ENCODE results near the gene NFATC4. TPM values are rescaled to one million over a fixed set of nuclear protein-coding genes. Genes with fewer than 3 reads are reported as not detected.
A peak's percentile ranks its signal among the peaks of the same experiment; 100 is the strongest.

The NFATC4 gene
- total and polyA plus RNA-seq, 7 donors: 2.7 to 12.0 (median 7.3) TPM

DNA sequence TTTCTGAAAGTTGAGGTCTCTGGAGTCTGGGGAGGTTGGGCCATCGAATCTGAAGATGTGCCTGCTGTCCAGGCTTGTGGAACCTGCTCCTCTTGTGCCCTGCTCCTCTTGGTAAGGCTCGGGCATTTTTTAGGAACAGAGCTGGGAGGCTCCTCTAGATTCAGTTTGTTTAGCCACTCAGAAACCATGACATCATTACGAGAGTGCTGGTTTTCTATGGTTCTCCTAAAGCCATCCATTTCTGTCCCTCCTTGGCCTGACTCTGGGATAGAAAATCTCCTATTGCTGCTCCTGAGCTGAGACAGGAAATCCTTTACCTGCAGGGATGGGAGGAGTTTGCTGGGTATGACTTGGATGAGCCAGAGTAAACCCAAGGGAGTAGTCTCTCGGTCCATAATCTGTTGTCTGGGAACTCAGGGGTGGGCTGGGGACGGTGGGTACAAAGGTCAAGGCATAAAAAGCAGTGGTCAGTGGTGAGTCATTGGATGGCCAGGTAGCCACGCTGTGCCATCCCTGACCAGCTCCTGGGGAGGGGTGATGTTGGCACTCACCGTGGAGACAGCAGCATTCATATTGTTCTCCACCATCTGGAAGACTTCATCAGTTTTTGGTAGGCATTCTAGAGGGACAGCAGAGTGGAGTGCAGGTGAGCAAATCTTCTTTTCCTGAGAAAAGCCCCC lies 30.7 kb upstream of the NFATC4 start:
- Histone ChIP-seq H3K4me3 (no peak overlapping the region), H3K27ac (no peak overlapping the region), H3K27me3 (ENCODE audit: insufficient read depth in 3 of 3, low read length in 2 of 3) (peaks cover 0 to 60% (median 9%) of the 10 kb centered on the region in 3 donors), H3K9me3 (no peaks in the 10 kb centered on the region), H3K4me1 (peaks cover 9% of the 10 kb centered on the region), H3K36me3 (ENCODE audit: insufficient read depth in 1 of 2, low read depth in 1 of 2) (no peaks in the 10 kb centered on the region)
- WGBS, 3 donors: 80 to 88% (median 87%) methylated on average over 7 of the region's 7 CpGs
- TF ChIP-seq CTCF (IDR thresholded peaks at IDR 0.05): no peak
- DNase-seq: no peak
- intact Hi-C loops (cut with DNase I): no loop called here
- ATAC-seq: no peak

DNA sequence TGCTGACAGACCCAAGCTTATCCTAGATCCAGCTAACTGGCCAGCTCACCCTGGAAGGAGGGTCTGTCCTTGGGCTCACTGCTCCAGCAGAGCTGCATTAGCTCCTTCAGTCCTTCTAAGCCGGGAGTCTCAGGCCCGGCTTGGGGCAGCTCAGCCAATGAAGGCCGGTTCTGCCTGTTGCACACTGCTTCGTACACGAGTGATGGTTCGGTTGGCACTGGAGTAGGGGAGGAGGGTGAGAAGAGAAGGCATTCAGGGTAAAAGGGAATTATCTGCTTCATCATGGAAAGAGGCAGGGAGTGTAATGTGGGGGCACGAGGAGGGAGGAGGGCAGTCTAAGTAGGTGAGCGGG lies 30.2 kb upstream of the NFATC4 start:
- no peak overlapping the region for H3K4me3 ChIP-seq
- peaks cover 0 to 60% (median 9%) of the 10 kb centered on the region in 3 donors for H3K27me3 ChIP-seq (ENCODE audit: insufficient read depth in 3 of 3, low read length in 2 of 3)
- 89 to 92% (median 91%) methylated on average over 8 of the region's 8 CpGs for WGBS, 3 donors
- H3K36me3 ChIP-seq (ENCODE audit: insufficient read depth in 1 of 2, low read depth in 1 of 2): no peaks in the 10 kb centered on the region
- intact Hi-C loops (cut with DNase I): no loop called here
- no peaks in the 10 kb centered on the region for H3K9me3 ChIP-seq
- DNase-seq (no peak), ATAC-seq (no peak)
- no peak for TF ChIP-seq CTCF (IDR thresholded peaks at IDR 0.05)
- H3K27ac ChIP-seq: no peak overlapping the region
- H3K4me1 ChIP-seq: peaks cover 5% of the 10 kb centered on the region

- WGBS, 3 donors: 70 to 79% (median 77%) methylated on average over 14 of the region's 14 CpGs
- intact Hi-C loops (cut with DNase I): no loop called here
- Histone ChIP-seq H3K4me3 (peak overlapping the region; percentile 53), H3K4me1 (peaks cover 2% of the 10 kb centered on the region), H3K36me3 (ENCODE audit: insufficient read depth in 1 of 2, low read depth in 1 of 2) (no peaks in the 10 kb centered on the region), H3K9me3 (no peaks in the 10 kb centered on the region), H3K27ac (no peak overlapping the region), H3K27me3 (ENCODE audit: insufficient read depth in 3 of 3, low read length in 2 of 3) (peaks cover 0 to 54% (median 9%) of the 10 kb centered on the region in 3 donors)
- no peak for TF ChIP-seq CTCF (IDR thresholded peaks at IDR 0.05)
- ATAC-seq: no peak
- DNase-seq: no peak
Measured at GRCh38 chr14:24338843-24339242, 29.1 kb upstream of the NFATC4 start.

DNA sequence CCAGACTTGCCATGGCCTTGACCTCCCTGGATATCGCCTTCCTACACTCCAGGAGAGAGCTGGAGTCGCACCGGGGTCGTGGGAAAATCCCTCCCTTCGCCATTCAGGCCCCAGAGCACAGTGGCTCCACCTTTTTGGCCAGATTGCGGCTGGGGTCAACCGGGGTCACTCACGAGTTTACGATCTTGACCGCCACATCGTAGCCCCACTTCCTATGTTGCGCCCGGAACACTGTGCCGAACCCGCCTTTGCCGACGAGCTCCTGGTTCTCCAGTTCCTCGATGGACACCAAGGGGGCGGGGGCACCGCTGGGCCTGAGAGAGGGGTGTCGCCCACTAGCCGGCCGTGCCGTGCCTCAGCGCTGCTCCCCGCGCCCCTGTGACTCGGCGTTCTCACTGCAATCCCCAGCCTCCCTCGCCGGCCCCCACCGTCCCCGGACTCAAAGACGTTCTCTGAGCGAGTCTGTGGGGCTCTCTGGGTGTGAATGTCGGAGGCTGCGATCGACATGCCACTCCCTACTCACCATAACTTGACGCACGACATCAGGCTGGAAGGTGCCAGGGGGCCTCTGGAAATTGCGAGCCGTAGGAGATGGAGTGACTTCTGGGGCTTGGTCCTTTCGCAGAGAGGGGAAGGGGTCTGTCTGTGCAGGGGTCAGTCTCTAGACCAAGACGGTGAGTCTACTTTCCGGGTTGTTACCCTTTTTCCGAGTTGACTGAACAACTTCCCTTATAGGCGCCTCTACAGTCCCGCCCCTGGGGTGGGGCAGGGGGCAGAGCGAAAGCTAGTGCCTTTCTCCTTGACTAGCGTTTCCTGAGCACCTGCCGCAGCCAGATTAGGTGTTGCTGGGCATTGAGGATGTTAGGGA lies 28.5 kb upstream of the NFATC4 start, which contains the start of gene RIPK3:
TSS of gene RIPK3 (minus strand) at position 708 of the 868 bp plus-strand sequence. CDS start at position 543, 165 bp downstream.
- ATAC-seq (peak in 2 of 4 donors; percentile 30 to 45), DNase-seq (peak in 1 of 2 donors; percentile 66)
- peaks cover 2% of the 10 kb centered on the region for H3K4me1 ChIP-seq
- no peak for TF ChIP-seq CTCF (IDR thresholded peaks at IDR 0.05)
- WGBS, 3 donors: 11 to 15% (median 13%) methylated on average over 47 to 51 of the region's 51 CpGs
- no peaks in the 10 kb centered on the region for H3K36me3 ChIP-seq (ENCODE audit: insufficient read depth in 1 of 2, low read depth in 1 of 2)
- peak within 1 kb of the TSS; percentile 53 for H3K4me3 ChIP-seq
- no peaks in the 10 kb centered on the region for H3K9me3 ChIP-seq
- peaks cover 0 to 54% (median 9%) of the 10 kb centered on the region in 3 donors for H3K27me3 ChIP-seq (ENCODE audit: insufficient read depth in 3 of 3, low read length in 2 of 3)
- H3K27ac ChIP-seq: no peak within 1 kb of the TSS
- intact Hi-C loops (cut with DNase I): no loop called here

Measured in psoas muscle (tissue), 8 donors.